ENCODE results near the gene APBA2.

- TF ChIP-seq CTCF (IDR thresholded peaks at IDR 0.05; ENCODE audit: low read length): no peak
- no peak for TF ChIP-seq EZH2 (IDR thresholded peaks at IDR 0.05; ENCODE audit: borderline replicate concordance, low read length)
These were observed 162.2 kb downstream of the APBA2 start for GRCh38 chr15:29048011-29048410.

All from OCI-LY1 (cell line).